Type B pancreatic cell (in vitro differentiated cells): ENCODE data around the gene SHB. TPM values are rescaled to one million over a fixed set of nuclear protein-coding genes. Genes with fewer than 3 reads are reported as not detected.

ENCODE experiments used
- DNase-seq: peaks from one replicate; pipeline ENCODE4 v3.0.0; 2021; ENCODE audit warnings: mixed read lengths; ENCODE audit not compliant: unreplicated experiment; ENCODE audit errors: extremely low spot score
- H3K27ac Mint-ChIP-seq: 2 replicates; pipeline ENCODE4 v1.8.0; 2021; ENCODE audit warnings: mild to moderate bottlenecking, mixed read lengths
- H3K27me3 Mint-ChIP-seq: 2 replicates; pipeline ENCODE4 v1.8.0; 2021; ENCODE audit warnings: mixed read lengths
- H3K36me3 Mint-ChIP-seq: 2 replicates; pipeline ENCODE4 v1.8.0; 2021; ENCODE audit warnings: mixed read lengths
- H3K4me1 Mint-ChIP-seq: one replicate; pipeline ENCODE4 v1.8.0; 2021; ENCODE audit warnings: mixed read lengths; ENCODE audit not compliant: unreplicated experiment
- H3K4me3 Mint-ChIP-seq: 2 replicates; pipeline ENCODE4 v1.8.0; 2021; ENCODE audit warnings: mild to moderate bottlenecking, mixed read lengths
- H3K9me3 Mint-ChIP-seq: 2 replicates; pipeline ENCODE4 v1.8.0; 2021; ENCODE audit warnings: mixed read lengths
- CTCF ChIP-seq: fragments of 200-600 bp; sonication (generic); conservative IDR thresholded peaks from 2 replicates; pipeline ENCODE4 v1.5.0; 2021; ENCODE audit warnings: antibody characterized with exemption, mild to moderate bottlenecking
- total RNA-seq: library from RNA; stranded (reverse); gene quantifications from 2 replicates; pipeline ENCODE4 v1.2.1, GENCODE V29; 2021; ENCODE audit warnings: low replicate concordance

Gene SHB
- total RNA-seq, 1 donor from 2014 or later = 14.4 TPM

DNA sequence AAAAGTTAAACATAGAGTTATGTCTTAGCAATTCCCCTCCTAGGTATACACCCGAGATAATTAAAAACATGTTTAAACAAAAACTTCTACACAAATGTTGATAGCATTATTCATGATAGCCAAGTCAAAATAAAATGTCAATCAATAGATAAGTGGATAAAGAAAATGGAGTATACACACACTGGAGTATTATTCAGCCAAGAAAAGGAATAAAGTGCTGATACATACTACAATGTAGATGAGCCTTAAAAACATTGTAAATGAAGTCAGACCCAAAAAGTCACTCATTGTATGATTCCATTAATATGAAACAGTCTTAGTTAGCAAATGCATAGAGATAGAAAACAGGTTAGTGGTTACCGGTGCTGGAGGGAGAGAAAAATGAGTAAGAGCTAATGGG lies 34.3 kb upstream of the SHB start:
- Mint-ChIP-seq H3K27me3 (no peaks in the 10 kb centered on the region), H3K4me3 (no peak overlapping the region), H3K27ac (no peak overlapping the region), H3K9me3 (no peaks in the 10 kb centered on the region), H3K4me1 (no peaks in the 10 kb centered on the region), H3K36me3 (no peaks in the 10 kb centered on the region)
- no peak for TF ChIP-seq CTCF
- no peak for DNase-seq

DNA sequence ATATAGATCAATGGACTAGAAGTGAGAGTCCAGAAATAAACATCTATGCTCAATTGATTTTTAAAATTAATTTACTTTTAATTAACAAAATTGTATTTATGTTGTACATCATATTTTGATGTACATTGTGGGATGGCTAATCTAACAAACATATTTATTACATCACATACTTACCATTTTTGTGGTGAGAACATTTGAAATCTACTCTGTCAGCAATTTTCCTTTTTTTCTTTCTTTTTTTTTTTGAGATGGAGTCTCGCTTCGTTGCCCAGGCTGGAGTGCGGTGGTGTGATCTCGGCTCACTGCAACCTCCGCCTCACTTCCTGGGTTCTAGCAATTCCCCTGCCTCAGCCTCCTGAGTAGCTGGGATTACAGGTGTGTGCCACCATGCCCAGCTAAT lies 32.4 kb upstream of the SHB start:
- Mint-ChIP-seq H3K27ac (no peak overlapping the region), H3K9me3 (no peaks in the 10 kb centered on the region), H3K4me1 (no peaks in the 10 kb centered on the region), H3K27me3 (no peaks in the 10 kb centered on the region), H3K4me3 (no peak overlapping the region), H3K36me3 (no peaks in the 10 kb centered on the region)
- no peak for DNase-seq
- TF ChIP-seq CTCF = no peak

GRCh38 chr9:38096238-38096805 lies 27.3 kb upstream of the SHB start:
- Mint-ChIP-seq H3K27me3 (no peaks in the 10 kb centered on the region), H3K4me1 (peaks cover 4% of the 10 kb centered on the region), H3K4me3 (no peak overlapping the region), H3K27ac (no peak overlapping the region), H3K36me3 (no peaks in the 10 kb centered on the region), H3K9me3 (no peaks in the 10 kb centered on the region)
- DNase-seq = peak; percentile 43
- TF ChIP-seq CTCF = no peak

- DNase-seq = peak; percentile 22
- Mint-ChIP-seq H3K27ac (no peak overlapping the region), H3K27me3 (no peaks in the 10 kb centered on the region), H3K36me3 (no peaks in the 10 kb centered on the region), H3K9me3 (no peaks in the 10 kb centered on the region), H3K4me1 (peaks cover 15% of the 10 kb centered on the region), H3K4me3 (no peak overlapping the region)
- no peak for TF ChIP-seq CTCF
These were observed 25.1 kb upstream of the SHB start for GRCh38 chr9:38094165-38094564.

- Mint-ChIP-seq H3K36me3 (no peaks in the 10 kb centered on the region), H3K4me3 (no peak overlapping the region), H3K4me1 (peaks cover 18% of the 10 kb centered on the region), H3K9me3 (no peaks in the 10 kb centered on the region), H3K27me3 (peaks cover 2% of the 10 kb centered on the region), H3K27ac (no peak overlapping the region)
- DNase-seq = no peak
- TF ChIP-seq CTCF = no peak
These were observed 23.6 kb upstream of the SHB start for GRCh38 chr9:38092656-38093055.

DNA sequence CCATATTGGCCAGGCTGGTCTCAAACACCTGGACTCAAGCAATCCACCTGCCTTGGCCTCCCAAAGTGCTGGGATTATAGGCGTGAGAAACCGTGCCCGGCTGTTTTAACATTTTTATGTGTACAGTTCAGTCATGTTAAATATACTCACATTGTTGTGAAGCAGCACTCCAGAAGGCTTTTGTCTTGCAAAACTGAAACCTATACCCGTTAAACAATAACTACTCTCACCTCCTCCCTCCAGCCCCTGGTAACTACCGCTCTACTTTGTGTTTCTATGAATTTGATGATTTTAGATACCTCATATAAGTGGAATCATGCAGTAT lies 23.1 kb upstream of the SHB start:
- Mint-ChIP-seq H3K27ac (no peak overlapping the region), H3K36me3 (no peaks in the 10 kb centered on the region), H3K4me3 (no peak overlapping the region), H3K27me3 (peaks cover 2% of the 10 kb centered on the region), H3K4me1 (peaks cover 18% of the 10 kb centered on the region), H3K9me3 (no peaks in the 10 kb centered on the region)
- TF ChIP-seq CTCF = no peak
- DNase-seq = peak; percentile 25
